ENCODE measurements around the gene ZNF597. TPM values are rescaled to one million over a fixed set of nuclear protein-coding genes. Genes with fewer than 3 reads are reported as not detected.

ZNF597 gene
- total and polyA plus RNA-seq, 10 of the 15 experiments (the other 5 are each of a cell fraction or from before 2014, with no cell fraction given): 0.80 to 2.8 (median 2.0) TPM

- no peak for TF ChIP-seq HSF1 (IDR thresholded peaks at IDR 0.05; ENCODE audit: low read depth, low read length)
- TF ChIP-seq EGR1 (IDR thresholded peaks at IDR 0.05; ENCODE audit: borderline replicate concordance in 1 of 2, low read depth in 2 of 2, low read length in 2 of 2): no peak
- no peak for TF ChIP-seq RUNX3 (IDR thresholded peaks at IDR 0.05; ENCODE audit: low read length)
- TF ChIP-seq POLR2AphosphoS2 (IDR thresholded peaks at IDR 0.05; ENCODE audit: low read depth, low read length): no peak
- no peak for TF ChIP-seq FOXK2 (IDR thresholded peaks at IDR 0.05)
- TF ChIP-seq RAD21 (IDR thresholded peaks at IDR 0.05; ENCODE audit: insufficient read depth, low read depth, low read length): no peak
- no peak for TF ChIP-seq PAX5 (IDR thresholded peaks at IDR 0.05; ENCODE audit: borderline replicate concordance, low read depth, low read length)
- no peak for TF ChIP-seq CREB1 (IDR thresholded peaks at IDR 0.05; ENCODE audit: low read depth)
Measured at GRCh38 chr16:3482659-3483241, 39.4 kb upstream of the ZNF597 start (continued).

GRCh38 chr16:3481696-3482658, 38.7 kb upstream of the ZNF597 start:
- ATAC-seq: no peak
- H3K9me3 ChIP-seq (replicated peaks; ENCODE audit: control insufficient read depth, insufficient read depth, low read length): no peaks in the 10 kb centered on the region
- POLR2A ChIA-PET: interaction anchor here (0.6 kb wide), 1 partner anchor 18 kb away, joined by 3 read pairs; no protein-coding TSS in a partner anchor
- no TSS peak for BruUV-seq (replicated peaks)
- 92% methylated on average over 31 of the region's 32 CpGs for WGBS (ENCODE audit: insufficient coverage, insufficient replicate concordance, low lambda C conversion rate, missing lambda C conversion rate)
- H3K4me1 ChIP-seq (ENCODE audit: control insufficient read depth, insufficient read depth, low read length): no peaks in the 10 kb centered on the region
- RAD21 ChIA-PET (ENCODE audit: unreplicated experiment): no interaction called here
- H3K79me2 ChIP-seq (ENCODE audit: control insufficient read depth, insufficient read depth, low read length): no peaks in the 10 kb centered on the region
- TF ChIP-seq IKZF2 (IDR thresholded peaks at IDR 0.05) (no peak), FOXK2 (IDR thresholded peaks at IDR 0.05) (no peak), ATF3 (IDR thresholded peaks at IDR 0.05; ENCODE audit: borderline replicate concordance, extremely low read depth, low read depth, low read length) (no peak), NR2C1 (IDR thresholded peaks at IDR 0.05) (no peak), LARP7 (IDR thresholded peaks at IDR 0.05) (no peak), MEF2B (IDR thresholded peaks at IDR 0.05; ENCODE audit: partially characterized antibody, poor library complexity, severe bottlenecking) (no peak), RB1 (IDR thresholded peaks at IDR 0.05; ENCODE audit: borderline replicate concordance) (no peak), SMAD1 (IDR thresholded peaks at IDR 0.05; ENCODE audit: low read depth, partially characterized antibody) (no peak), SUPT20H (IDR thresholded peaks at IDR 0.05; ENCODE audit: borderline replicate concordance, control insufficient read depth, low read depth, low read length) (no peak)
- no peak overlapping the region for H3K27ac ChIP-seq (ENCODE audit: control insufficient read depth, insufficient read depth)
- FAIRE-seq: no peak
- SMC1A ChIA-PET (ENCODE audit: uncharacterized antibody, unreplicated experiment): no interaction called here
- no peak overlapping the region for H3K4me2 ChIP-seq (ENCODE audit: control insufficient read depth, insufficient read depth)
- peaks cover 5 to 43% of the 10 kb centered on the region in 2 experiments; a peak in 3 of 4 replicates for H3K36me3 ChIP-seq (ENCODE audit: control insufficient read depth in 2 of 2, insufficient read depth in 2 of 2, low read length in 1 of 2)
- H3K9ac ChIP-seq (ENCODE audit: control insufficient read depth, insufficient read depth, low read length): no peak overlapping the region
- DNase-seq (ENCODE audit: low read depth, low spot score): no peak
- intact Hi-C loops (cut with micrococcal nuclease; ENCODE audit: unreplicated experiment): no loop called here
- H2AFZ ChIP-seq (ENCODE audit: control insufficient read depth, low read depth, low read length): no peak overlapping the region
- CTCF ChIA-PET: no interaction called here
- H3K27me3 ChIP-seq (replicated peaks in 1 of 2; ENCODE audit: control insufficient read depth in 2 of 2, insufficient read depth in 2 of 2, low read length in 1 of 2): no peaks in the 10 kb centered on the region
- no peaks in the 10 kb centered on the region for H4K20me1 ChIP-seq (ENCODE audit: control insufficient read depth, insufficient read depth)
- no peak overlapping the region for H3K4me3 ChIP-seq
- in situ Hi-C loops (cut with MboI): no loop called here
